T-cell (primary cell): ENCODE measurements around the gene DPYSL3. TPM values are rescaled to one million over a fixed set of nuclear protein-coding genes. Genes with fewer than 3 reads are reported as not detected.

Experiments
- ATAC-seq, 4 experiments: fragments of 200-7000 bp in 3 of 4; fragments of 150-1000 bp in 1 of 4; cut with Tn5 transposase; replicated peaks in 1 of 4; 1 replicate in 3 of 4; 2 replicates in 1 of 4; pipeline ENCODE4 v1.10.0; 2021; ENCODE audit warnings: moderate library complexity in 3 of 4, mild to moderate bottlenecking in 2 of 4, moderate number of reproducible peaks in 1 of 4
- CTCF ChIA-PET, 2 donors: fragments of 300-600 bp; sonication (Branson Sonifier 250); formaldehyde crosslinking; loops; one replicate each; lab custom pipeline; 2022; ENCODE audit warnings: antibody characterized with exemption in 2 of 2; lab: Charles Lee
- POLR2A ChIA-PET, 2 donors: fragments of 300-600 bp; sonication (Branson Sonifier 250); formaldehyde crosslinking; loops; one replicate each; lab custom pipeline; 2022; ENCODE audit warnings: antibody characterized with exemption in 2 of 2; lab: Charles Lee
- DNase-seq, 35 experiments: peaks; one replicate each; pipeline versions ENCODE4 v3.0.0 to v3.0.0-alpha.2; 2013 to 2023
- H3K27ac ChIP-seq: one replicate; pipeline ENCODE4 v1.5.1; 2013; ENCODE audit warnings: low read length
- H3K27me3 ChIP-seq, 2 experiments: replicated peaks in 1 of 2; 1 replicate in 1 of 2; 2 replicates in 1 of 2; pipeline versions ENCODE4 v1.6.1 to v1.7.0; 2013; ENCODE audit warnings: low read length in 1 of 2, mixed read lengths in 1 of 2; ENCODE audit not compliant: control insufficient read depth in 2 of 2, insufficient read depth in 2 of 2; ENCODE audit errors: extremely low read depth in 1 of 2
- H3K36me3 ChIP-seq, 2 donors: 1 replicate in 1 of 2; 2 replicates in 1 of 2; pipeline versions ENCODE4 v1.6.1 to v1.7.0; 2013; ENCODE audit warnings: low read length in 1 of 2; ENCODE audit not compliant: control insufficient read depth in 2 of 2, insufficient read depth in 1 of 2; ENCODE audit errors: extremely low read depth in 1 of 2
- H3K4me1 ChIP-seq, 2 experiments: 1 replicate in 1 of 2; 2 replicates in 1 of 2; pipeline versions ENCODE4 v1.6.1 to v1.7.0; 2013; ENCODE audit warnings: low read length in 2 of 2, mixed read lengths in 1 of 2; ENCODE audit not compliant: insufficient read depth in 2 of 2, control insufficient read depth in 1 of 2; ENCODE audit errors: extremely low read depth in 1 of 2
- H3K4me3 ChIP-seq, 2 donors: 1 replicate in 1 of 2; 2 replicates in 1 of 2; pipeline versions ENCODE4 v1.5.1 to v1.7.0; 2013; ENCODE audit warnings: mild to moderate bottlenecking in 2 of 2, low read length in 1 of 2, moderate library complexity in 1 of 2; ENCODE audit not compliant: control insufficient read depth in 1 of 2; ENCODE audit errors: extremely low read depth in 1 of 2
- H3K9me3 ChIP-seq: 2 replicates; pipeline ENCODE4 v1.7.0; 2013
- H3K27ac Mint-ChIP-seq, 2 donors: one replicate each; pipeline ENCODE4 v1.8.0; 2020 to 2021; ENCODE audit warnings: mild to moderate bottlenecking in 2 of 2, mixed read lengths in 2 of 2
- H3K27me3 Mint-ChIP-seq, 2 donors: one replicate each; pipeline ENCODE4 v1.8.0; 2021 to 2022; ENCODE audit warnings: mixed read lengths in 2 of 2
- H3K36me3 Mint-ChIP-seq: one replicate; pipeline ENCODE4 v1.8.0; 2021; ENCODE audit warnings: mixed read lengths
- H3K4me1 Mint-ChIP-seq, 3 donors: one replicate each; pipeline ENCODE4 v1.8.0; 2020 to 2022; ENCODE audit warnings: mixed read lengths in 3 of 3, mild to moderate bottlenecking in 1 of 3
- H3K4me3 Mint-ChIP-seq, 3 donors: one replicate each; pipeline ENCODE4 v1.8.0; 2020 to 2022; ENCODE audit warnings: mild to moderate bottlenecking in 3 of 3, mixed read lengths in 3 of 3, moderate library complexity in 3 of 3
- H3K9me3 Mint-ChIP-seq, 3 donors: one replicate each; pipeline ENCODE4 v1.8.0; 2020 to 2022; ENCODE audit warnings: mixed read lengths in 3 of 3
- WGBS: methylation state at CpG from one replicate; pipeline ENCODE4 v1.1.5; 2013; ENCODE audit warnings: missing lambda C conversion rate; ENCODE audit not compliant: insufficient coverage; 5-methylcytosine and 5-hydroxymethylcytosine counted together
- total RNA-seq, 35 experiments: library from RNA in 6 of 35; stranded (reverse) in 6 of 35; fragments of 120-200 nt in 1 of 35; gene quantifications; one replicate each; pipeline versions ENCODE4 v1.2.1 to v1.2.4 and lab custom pipeline; 2013 to 2026

The DPYSL3 gene
- total RNA-seq, 5 donors from 2014 or later (not counting 1 experiment from before 2014, with no cell fraction given): 0.09 to 0.68 (median 0.54) TPM

GRCh38 chr5:147481874-147482705 is 27.8 kb downstream of the DPYSL3 start:
- no peak for DNase-seq
- H3K9me3 ChIP-seq: no peaks in the 10 kb centered on the region
- no peak overlapping the region for H3K27ac Mint-ChIP-seq
- CTCF ChIA-PET: interaction anchor here in 1 of 2 donors (0.5 kb wide), 1 partner anchor 29 kb away, joined by 4 read pairs; no protein-coding TSS in a partner anchor
- H3K27ac ChIP-seq: no peak overlapping the region
- POLR2A ChIA-PET: no interaction called here
- H3K4me3 Mint-ChIP-seq: no peak overlapping the region
- H3K27me3 ChIP-seq: no peaks in the 10 kb centered on the region
- H3K9me3 Mint-ChIP-seq: peaks cover 0 to 6% (median 0%) of the 10 kb centered on the region in 3 donors
- H3K36me3 Mint-ChIP-seq: no peaks in the 10 kb centered on the region
- peaks cover 9 to 10% of the 10 kb centered on the region in 2 donors for H3K27me3 Mint-ChIP-seq
- no peak for ATAC-seq
- WGBS: 50% methylated on average over 1 of the region's 3 CpGs
- H3K36me3 ChIP-seq: no peaks in the 10 kb centered on the region
- H3K4me1 Mint-ChIP-seq: no peaks in the 10 kb centered on the region
- no peak overlapping the region for H3K4me3 ChIP-seq
- no peaks in the 10 kb centered on the region for H3K4me1 ChIP-seq

GRCh38 chr5:147481376-147481775 is 28.5 kb downstream of the DPYSL3 start:
- Histone ChIP-seq H3K27me3 (no peaks in the 10 kb centered on the region), H3K9me3 (no peaks in the 10 kb centered on the region), H3K4me1 (no peaks in the 10 kb centered on the region), H3K27ac (no peak overlapping the region), H3K4me3 (no peak overlapping the region), H3K36me3 (no peaks in the 10 kb centered on the region)
- DNase-seq (no peak), ATAC-seq (no peak)
- no peaks in the 10 kb centered on the region for H3K36me3 Mint-ChIP-seq
- no peaks in the 10 kb centered on the region for H3K4me1 Mint-ChIP-seq
- H3K9me3 Mint-ChIP-seq: peaks cover 0 to 6% (median 0%) of the 10 kb centered on the region in 3 donors
- 88% methylated on average over 1 of the region's 1 CpG for WGBS
- POLR2A ChIA-PET: no interaction called here
- CTCF ChIA-PET: no interaction called here
- no peak overlapping the region for H3K4me3 Mint-ChIP-seq
- H3K27me3 Mint-ChIP-seq: peaks cover 7 to 11% of the 10 kb centered on the region in 2 donors
- H3K27ac Mint-ChIP-seq: no peak overlapping the region

- H3K27me3 Mint-ChIP-seq: peaks cover 6 to 11% of the 10 kb centered on the region in 2 donors
- ChIA-PET CTCF (no interaction called here), POLR2A (interaction anchor here in 1 of 2 donors (0.6 kb wide), 1 partner anchor 26 kb away, joined by 6 read pairs; no protein-coding TSS in a partner anchor)
- WGBS: 59% methylated on average over 6 of the region's 6 CpGs
- ATAC-seq (no peak), DNase-seq (no peak)
- no peaks in the 10 kb centered on the region for H3K36me3 ChIP-seq
- H3K4me1 ChIP-seq: no peaks in the 10 kb centered on the region
- H3K36me3 Mint-ChIP-seq: no peaks in the 10 kb centered on the region
- no peaks in the 10 kb centered on the region for H3K9me3 ChIP-seq
- H3K4me3 ChIP-seq: no peak overlapping the region
- H3K27me3 ChIP-seq: no peaks in the 10 kb centered on the region
- H3K27ac ChIP-seq: no peak overlapping the region
- H3K27ac Mint-ChIP-seq: no peak overlapping the region
- no peaks in the 10 kb centered on the region for H3K9me3 Mint-ChIP-seq
- H3K4me1 Mint-ChIP-seq: no peaks in the 10 kb centered on the region
- no peak overlapping the region for H3K4me3 Mint-ChIP-seq
Measured at GRCh38 chr5:147479949-147480348, 29.9 kb downstream of the DPYSL3 start.

- no peak for DNase-seq
- Mint-ChIP-seq H3K9me3 (no peaks in the 10 kb centered on the region), H3K4me1 (no peaks in the 10 kb centered on the region)
Measured at GRCh38 chr5:147479444-147479843, 30.4 kb downstream of the DPYSL3 start.

GRCh38 chr5:147474140-147474539 is 35.7 kb downstream of the DPYSL3 start:
- Histone ChIP-seq H3K9me3 (no peaks in the 10 kb centered on the region), H3K4me1 (no peaks in the 10 kb centered on the region), H3K27me3 (no peaks in the 10 kb centered on the region), H3K4me3 (no peak overlapping the region), H3K27ac (no peak overlapping the region), H3K36me3 (no peaks in the 10 kb centered on the region)
- ATAC-seq (no peak), DNase-seq (no peak)
- no CpG with 5 or more reads among the region's 1 CpG for WGBS
- H3K4me3 Mint-ChIP-seq: no peak overlapping the region
- H3K27ac Mint-ChIP-seq: no peak overlapping the region
- no peaks in the 10 kb centered on the region for H3K4me1 Mint-ChIP-seq
- H3K9me3 Mint-ChIP-seq: peaks cover 0 to 4% (median 0%) of the 10 kb centered on the region in 3 donors
- no peaks in the 10 kb centered on the region for H3K36me3 Mint-ChIP-seq
- ChIA-PET POLR2A (no interaction called here), CTCF (no interaction called here)
- peaks cover 8 to 32% of the 10 kb centered on the region in 2 donors for H3K27me3 Mint-ChIP-seq

More at GRCh38 chr5:147479444-147479843, 30.4 kb downstream of the DPYSL3 start:
- no peak overlapping the region for H3K4me3 ChIP-seq
- Mint-ChIP-seq H3K36me3 (no peaks in the 10 kb centered on the region), H3K4me3 (no peak overlapping the region), H3K27me3 (peaks cover 6 to 11% of the 10 kb centered on the region in 2 donors), H3K27ac (no peak overlapping the region)
- no peaks in the 10 kb centered on the region for H3K27me3 ChIP-seq
- no peak for ATAC-seq
- CTCF ChIA-PET: no interaction called here
- no peaks in the 10 kb centered on the region for H3K36me3 ChIP-seq
- POLR2A ChIA-PET: no interaction called here
- H3K27ac ChIP-seq: no peak overlapping the region
- H3K9me3 ChIP-seq: no peaks in the 10 kb centered on the region
- H3K4me1 ChIP-seq: no peaks in the 10 kb centered on the region

GRCh38 chr5:147472664-147473475 is 37.0 kb downstream of the DPYSL3 start:
- ChIA-PET CTCF (no interaction called here), POLR2A (no interaction called here)
- Histone ChIP-seq H3K4me1 (no peaks in the 10 kb centered on the region), H3K27ac (no peak overlapping the region), H3K36me3 (no peaks in the 10 kb centered on the region), H3K9me3 (no peaks in the 10 kb centered on the region), H3K4me3 (no peak overlapping the region), H3K27me3 (no peaks in the 10 kb centered on the region)
- H3K4me1 Mint-ChIP-seq: no peaks in the 10 kb centered on the region
- no peak for DNase-seq
- no peak overlapping the region for H3K27ac Mint-ChIP-seq
- 66% methylated on average over 3 of the region's 4 CpGs for WGBS
- H3K27me3 Mint-ChIP-seq: peaks cover 7 to 25% of the 10 kb centered on the region in 2 donors
- ATAC-seq: no peak
- no peaks in the 10 kb centered on the region for H3K36me3 Mint-ChIP-seq
- no peak overlapping the region for H3K4me3 Mint-ChIP-seq
- peaks cover 0 to 4% (median 0%) of the 10 kb centered on the region in 3 donors for H3K9me3 Mint-ChIP-seq
